ENCODE data around the gene PRKN.

The PRKN gene

GRCh38 chr6:162727322-162728182 is at the start of gene PRKN, which contains the start of gene PACRG:
PRKN (minus strand) TSS chr6:162727766.
PACRG (plus strand) TSS chr6:162727974.
- DNase-seq, result peak; percentile 98

DNA sequence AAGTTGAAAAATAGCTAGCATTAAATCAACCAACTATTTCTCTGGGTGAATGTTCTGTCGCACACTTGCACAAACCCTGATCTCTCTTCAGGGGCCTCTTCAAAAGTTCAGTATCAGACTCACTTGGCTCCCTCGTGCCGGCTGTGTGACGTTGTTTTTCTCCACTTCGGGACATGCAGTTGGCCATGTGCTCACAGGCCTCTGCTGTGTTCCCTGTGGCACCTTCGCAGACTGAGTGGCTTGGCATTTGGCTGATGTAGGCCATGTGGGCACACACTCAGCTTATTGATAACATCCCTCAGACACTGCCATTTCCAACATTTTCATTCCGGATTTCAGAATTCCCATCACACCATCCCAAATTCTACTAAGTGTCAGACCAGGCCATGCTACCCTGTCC is 49.5 kb upstream of the PRKN start:
- DNase-seq, result no peak

DNA sequence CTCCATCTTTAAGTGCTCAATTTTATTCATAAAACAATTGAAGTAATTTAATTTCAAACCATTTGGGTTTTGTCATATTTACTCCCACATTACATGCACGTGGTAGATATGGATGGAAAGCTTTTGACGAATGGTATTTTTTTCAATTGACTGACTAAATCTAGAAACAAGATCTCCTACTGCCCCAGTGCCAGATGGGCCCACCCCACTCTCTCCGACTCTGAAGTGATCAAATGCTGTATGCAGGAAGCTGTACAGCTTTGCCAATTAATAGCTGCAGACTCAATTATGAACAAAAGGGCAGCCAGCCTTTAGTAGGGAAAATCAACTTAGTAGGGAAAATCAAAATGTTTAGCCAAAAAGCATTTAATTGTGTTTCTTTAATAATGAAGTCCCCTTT is 46.4 kb upstream of the PRKN start:
- no peak for DNase-seq

DNA sequence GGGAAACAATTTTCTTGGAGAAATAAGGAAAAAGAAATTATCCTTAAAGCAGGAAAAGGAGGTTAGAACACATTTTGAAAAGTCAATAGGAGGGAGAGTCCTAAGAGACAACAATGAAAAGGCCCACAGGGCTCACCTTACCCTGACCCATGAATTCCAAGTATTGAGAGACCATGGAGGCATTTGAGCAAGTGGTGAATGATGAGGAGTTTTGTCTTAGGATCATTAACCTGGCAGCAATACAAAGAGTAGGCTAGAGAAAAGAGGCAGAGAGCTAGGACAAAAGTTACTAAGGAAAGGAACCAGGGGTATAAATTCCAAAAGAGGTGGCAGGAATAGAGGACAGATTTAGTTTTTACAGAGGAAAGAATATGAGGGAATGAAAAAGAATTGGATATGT is 44.9 kb upstream of the PRKN start:
- no peak for DNase-seq

GRCh38 chr6:162770955-162771354 is 43.4 kb upstream of the PRKN start:
- no peak for DNase-seq

DNA sequence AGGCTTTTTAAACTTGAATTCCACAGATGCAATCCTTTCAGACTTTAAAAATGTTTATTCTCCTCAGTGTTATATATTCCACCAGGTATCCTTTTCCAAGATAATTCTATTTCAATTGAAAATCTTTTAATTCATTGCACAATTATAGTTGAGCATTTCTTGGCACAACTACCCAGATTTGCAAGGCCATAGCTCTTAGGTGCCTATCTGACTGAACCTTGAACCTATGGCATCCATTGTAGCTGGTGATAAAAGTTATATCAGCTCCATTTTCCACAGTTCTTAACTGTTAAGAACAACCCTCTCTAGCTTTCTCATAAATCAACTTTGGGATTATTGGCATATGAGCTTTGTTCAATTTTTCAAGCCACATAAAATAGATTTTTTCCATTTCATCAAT is 42.6 kb upstream of the PRKN start:
- no peak for DNase-seq

DNA sequence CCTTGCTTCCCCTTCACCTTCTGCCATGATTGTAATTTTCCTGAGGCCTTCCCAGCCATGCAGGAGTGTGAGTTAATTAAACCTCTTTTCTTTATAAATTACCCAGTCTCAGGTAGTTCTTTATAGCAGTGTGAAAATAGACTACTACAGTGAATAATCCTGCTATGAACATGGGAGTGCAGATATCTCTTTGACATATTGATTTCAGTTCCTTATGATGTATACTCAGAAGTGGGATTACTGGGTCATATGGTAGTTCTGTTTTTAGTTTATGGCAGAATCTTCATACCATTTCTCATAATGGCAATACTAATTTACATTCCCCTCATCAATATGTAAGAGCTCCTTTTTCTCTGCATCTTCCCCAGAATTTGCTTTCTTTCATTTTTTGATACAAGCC is 26.2 kb upstream of the PRKN start:
- no peak for DNase-seq

DNA sequence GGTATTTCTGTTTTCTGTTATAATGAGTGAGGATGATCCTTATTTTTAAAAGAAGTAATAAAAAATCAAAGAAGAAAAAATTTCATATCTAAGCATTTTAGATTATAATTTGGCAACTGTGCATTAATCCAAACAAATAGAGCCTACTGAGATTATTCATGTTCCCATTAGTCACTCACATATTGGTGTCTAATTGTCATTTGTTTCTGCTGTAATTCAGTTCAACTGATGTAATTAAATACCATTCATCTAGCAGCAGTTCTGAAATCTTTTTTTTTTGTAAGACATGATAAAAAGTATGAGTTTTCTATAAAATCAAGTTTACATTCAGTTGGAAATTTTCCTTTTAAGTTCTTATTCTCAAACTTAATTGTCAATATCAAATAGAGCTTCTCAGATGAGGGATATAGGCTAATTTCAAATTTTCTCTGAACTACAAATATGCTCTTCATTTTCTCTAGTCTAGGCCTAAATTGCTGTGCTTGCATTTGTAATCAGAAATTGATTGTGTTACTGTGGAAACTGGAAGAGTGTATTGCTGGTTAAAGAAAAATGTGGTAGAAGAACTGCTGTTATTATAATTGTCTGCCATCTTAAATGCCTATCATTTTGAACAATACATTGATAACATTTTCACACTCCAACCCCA is 23.8 kb upstream of the PRKN start:
- no peak for DNase-seq

GRCh38 chr6:162750776-162751175 is 23.2 kb upstream of the PRKN start:
- DNase-seq, result no peak

DNA sequence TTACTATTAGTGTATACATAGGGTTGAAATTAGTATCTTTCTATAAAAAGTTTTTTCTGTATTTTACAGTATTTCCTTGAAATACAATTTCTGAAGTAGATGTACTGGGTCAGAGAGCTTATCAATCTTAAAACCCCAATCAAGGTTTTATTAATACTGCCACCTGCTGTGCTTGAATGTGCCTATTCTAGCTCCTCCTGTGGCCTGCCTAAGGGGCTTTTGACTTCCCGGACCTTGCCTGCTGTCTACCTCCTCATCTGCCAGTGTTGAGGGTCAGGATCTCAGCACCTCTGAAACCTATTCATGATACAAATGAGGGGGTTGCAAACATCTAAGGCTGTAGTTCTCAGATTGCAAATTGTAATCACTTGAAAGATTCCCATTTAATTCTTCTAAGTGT is 9.4 kb upstream of the PRKN start:
- peak; percentile 17 for DNase-seq

DNA sequence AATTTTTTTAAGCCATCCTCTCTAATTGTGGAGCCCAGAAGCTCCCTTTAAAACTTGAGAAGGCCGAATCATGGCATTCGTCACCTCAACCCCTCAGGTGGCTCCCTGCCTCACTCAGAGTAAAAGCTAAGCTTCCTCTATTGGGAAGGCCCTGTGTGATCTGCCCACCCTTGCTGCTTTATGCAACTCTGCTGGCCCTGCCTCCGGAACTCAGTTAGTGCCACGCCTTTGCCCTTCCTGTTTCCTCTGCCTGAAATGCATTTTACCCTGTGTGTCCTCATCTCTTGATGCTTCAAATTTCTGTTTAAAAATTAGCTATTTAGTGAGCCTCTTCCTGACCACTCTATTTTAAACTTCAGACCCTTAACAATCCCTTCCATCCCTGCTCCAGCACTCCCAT is 5.9 kb upstream of the PRKN start:
- DNase-seq, result peak; percentile 25

GRCh38 chr6:162730502-162730901 is 2.9 kb upstream of the PRKN start:
- no peak for DNase-seq

DNA sequence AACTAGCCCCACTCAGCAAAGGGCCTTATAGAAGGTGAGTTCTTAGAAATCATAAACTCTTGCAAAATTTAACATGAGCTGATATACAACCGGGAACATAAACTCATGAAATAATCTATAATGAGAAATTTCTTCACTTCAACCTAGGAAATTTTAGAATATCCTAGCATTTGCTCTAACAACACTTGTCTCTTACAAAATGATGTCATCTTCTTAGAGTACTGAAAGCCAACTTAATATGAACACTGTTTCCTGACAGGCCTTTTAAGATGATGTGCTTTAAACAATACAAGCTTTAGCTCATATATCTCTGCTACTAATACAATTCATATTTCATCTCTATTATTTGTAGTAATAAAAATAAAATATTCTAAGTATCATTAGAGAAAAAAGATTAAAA is 1.1 kb upstream of the PRKN start:
- DNase-seq, result no peak

- no peak for DNase-seq
Observed at GRCh38 chr6:162728197-162728596, 631 bp upstream of the PRKN start.

DNA sequence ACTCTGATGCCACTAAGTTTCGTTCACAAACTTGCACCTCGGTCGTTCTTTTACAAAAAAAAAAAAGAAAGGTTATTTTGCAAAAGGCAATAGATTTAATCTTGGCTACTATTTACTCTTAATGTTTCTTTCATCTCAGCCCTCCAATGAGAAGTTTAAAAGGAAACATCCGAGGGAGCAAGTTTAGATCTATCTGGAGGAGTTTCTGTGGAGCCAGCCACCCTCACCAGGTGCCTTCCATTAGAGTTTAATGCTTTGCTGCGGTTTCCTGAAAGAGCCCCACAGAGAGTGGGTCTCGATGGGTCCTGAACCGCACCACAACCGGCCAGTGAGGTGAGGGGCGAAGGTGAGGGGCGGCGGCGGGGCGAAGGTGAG is 632 bp downstream of the PRKN start:
- peak; percentile 41 for DNase-seq

DNA sequence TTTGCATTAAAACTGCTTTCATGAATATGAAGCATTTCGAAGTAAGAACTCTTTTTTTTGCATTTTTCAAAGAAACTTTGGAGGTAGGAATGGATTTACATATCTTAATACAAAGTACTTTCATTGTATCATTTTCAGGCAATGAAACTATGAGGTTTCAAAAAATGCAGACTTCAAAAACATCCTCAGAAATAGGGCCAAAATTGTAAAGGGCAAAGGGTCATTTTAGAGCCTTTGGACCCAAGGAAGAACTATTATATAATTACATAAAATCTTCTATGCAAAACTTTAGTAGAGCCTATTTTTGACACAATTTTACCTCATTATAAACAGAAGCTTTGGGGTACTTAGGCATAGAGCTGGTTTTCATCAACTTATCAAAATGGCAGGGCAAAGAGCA is 4.9 kb downstream of the PRKN start:
- DNase-seq, result no peak

GRCh38 chr6:162722226-162722625 is 5.3 kb downstream of the PRKN start:
- DNase-seq, result no peak

- no peak for DNase-seq
Observed at GRCh38 chr6:162721404-162721687, 6.2 kb downstream of the PRKN start.

GRCh38 chr6:162719528-162719927 is 8.0 kb downstream of the PRKN start:
- DNase-seq, result no peak

- no peak for DNase-seq
Observed at GRCh38 chr6:162715601-162716000, 12.0 kb downstream of the PRKN start.

GRCh38 chr6:162713974-162714780 is 13.4 kb downstream of the PRKN start:
- no peak for DNase-seq

- DNase-seq, result no peak
Observed at GRCh38 chr6:162712694-162713093, 14.9 kb downstream of the PRKN start.

DNA sequence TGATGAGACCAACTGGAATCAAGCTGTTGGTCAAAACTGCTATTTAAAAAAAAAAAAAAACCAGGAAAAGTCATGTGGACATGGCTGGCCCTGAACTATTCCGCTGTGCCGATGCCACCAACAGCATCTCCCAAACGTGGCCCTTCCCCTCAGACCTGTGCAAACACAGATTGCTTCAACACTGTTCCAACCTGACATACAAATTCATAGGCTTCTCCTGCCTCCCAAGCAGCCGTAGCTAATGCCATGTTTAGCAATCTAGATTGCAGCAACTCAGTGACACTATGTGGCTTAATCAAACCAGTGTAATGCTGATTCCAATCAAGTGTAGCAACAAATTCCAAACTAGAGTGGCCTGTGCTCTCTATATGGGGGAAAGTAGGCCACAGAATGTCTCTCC is 16.2 kb downstream of the PRKN start:
- no peak for DNase-seq

GRCh38 chr6:162710936-162711335 is 16.6 kb downstream of the PRKN start:
- no peak for DNase-seq

Data from hematopoietic multipotent progenitor cell treated with erythropoietin and hydrocortisone succinate and interleukin-3 and kit ligand, for 6 days (in vitro differentiated cells).